HepG2 (cell line): Measurements from ENCODE around the gene MAPK14. TPM values are rescaled to one million over a fixed set of nuclear protein-coding genes. Genes with fewer than 3 reads are reported as not detected.

Experiments
- AGO1 ChIP-seq: fragments of 200-400 bp; formaldehyde crosslinking; IDR thresholded peaks from 2 replicates; pipeline ENCODE4 v1.6.1; 2017; ENCODE audit warnings: mild to moderate bottlenecking, low read depth, low read length, moderate library complexity; ENCODE audit not compliant: poor library complexity, severe bottlenecking
- ARID3A ChIP-seq: IDR thresholded peaks from 2 replicates; pipeline ENCODE4 v1.6.1; 2012; ENCODE audit warnings: low read depth, low read length, improper control_type of control experiment
- BATF2 ChIP-seq: sonication (generic); formaldehyde crosslinking; IDR thresholded peaks from 2 replicates; pipeline ENCODE4 v1.8.0; 2022; ENCODE audit warnings: mild to moderate bottlenecking, missing genetic modification reagents, moderate library complexity
- CENPT ChIP-seq: sonication (generic); formaldehyde crosslinking; IDR thresholded peaks from 2 replicates; pipeline ENCODE4 v1.8.0; 2022; ENCODE audit warnings: low read depth, mild to moderate bottlenecking, moderate library complexity, missing genetic modification reagents
- CTCF ChIP-seq: sonication (generic); formaldehyde crosslinking; IDR thresholded peaks from 2 replicates; pipeline ENCODE4 v1.5.0; 2020; ENCODE audit warnings: mild to moderate bottlenecking, missing genetic modification reagents, moderate library complexity
- HMGXB3 ChIP-seq: sonication (generic); formaldehyde crosslinking; IDR thresholded peaks from 2 replicates; pipeline ENCODE4 v1.4.0; 2020; ENCODE audit warnings: missing genetic modification reagents, borderline replicate concordance
- KLF12 ChIP-seq: sonication (generic); formaldehyde crosslinking; IDR thresholded peaks from 2 replicates; pipeline ENCODE4 v1.4.0; 2020; ENCODE audit warnings: missing genetic modification reagents, borderline replicate concordance
- NCOA2 ChIP-seq: sonication (generic); formaldehyde crosslinking; IDR thresholded peaks from 2 replicates; pipeline ENCODE4 v1.8.0; 2022; ENCODE audit warnings: inconsistent platforms
- NFE2 ChIP-seq: sonication (generic); formaldehyde crosslinking; IDR thresholded peaks from 2 replicates; pipeline ENCODE4 v1.4.0; 2020; ENCODE audit warnings: missing genetic modification reagents
- PAF1 ChIP-seq: IDR thresholded peaks from 2 replicates; pipeline ENCODE4 v1.6.1; 2016; ENCODE audit warnings: missing genetic modification reagents, missing compliant biosample characterization
- PBX3 ChIP-seq: sonication (generic); formaldehyde crosslinking; IDR thresholded peaks from 2 replicates; pipeline ENCODE4 v1.8.1; 2023; ENCODE audit warnings: missing genetic modification reagents, inconsistent platforms, borderline replicate concordance
- PITX1 ChIP-seq: sonication (generic); formaldehyde crosslinking; IDR thresholded peaks from 2 replicates; pipeline ENCODE4 v1.5.1; 2020; ENCODE audit warnings: mild to moderate bottlenecking, missing genetic modification reagents
- REL ChIP-seq: sonication (generic); formaldehyde crosslinking; conservative IDR thresholded peaks from 2 replicates; pipeline ENCODE4 v1.8.0; 2022; ENCODE audit warnings: mild to moderate bottlenecking, missing genetic modification reagents, moderate library complexity
- SMYD3 ChIP-seq: sonication (generic); formaldehyde crosslinking; IDR thresholded peaks from 2 replicates; pipeline ENCODE4 v1.8.1; 2023; ENCODE audit warnings: mild to moderate bottlenecking, missing genetic modification reagents
- TFE3 ChIP-seq: IDR thresholded peaks from 2 replicates; pipeline ENCODE4 v1.6.1; 2016
- ZBTB42 ChIP-seq: sonication (generic); formaldehyde crosslinking; IDR thresholded peaks from 2 replicates; pipeline ENCODE4 v1.5.0; 2020; ENCODE audit warnings: mild to moderate bottlenecking, missing genetic modification reagents
- ZEB1 ChIP-seq: IDR thresholded peaks from 2 replicates; pipeline ENCODE4 v1.6.1; 2012; ENCODE audit warnings: mild to moderate bottlenecking, low read depth, inconsistent platforms; ENCODE audit not compliant: insufficient replicate concordance
- ZNF841 ChIP-seq: sonication (generic); formaldehyde crosslinking; IDR thresholded peaks from 2 replicates; pipeline ENCODE4 v1.8.1; 2023; ENCODE audit warnings: missing genetic modification reagents, borderline replicate concordance
- ZNF879 ChIP-seq: sonication (generic); formaldehyde crosslinking; IDR thresholded peaks from 2 replicates; pipeline ENCODE4 v1.8.1; 2023; ENCODE audit warnings: missing genetic modification reagents
- polyA plus RNA-seq, 8 experiments: library from polyadenylated mRNA; depleted of rRNA in 3 of 8; stranded (reverse) in 7 of 8; unstranded in 1 of 8; fragments of >200 nt; fragmentation: Illumina TruSeq in 4 of 8; extraction: Trizol in 4 of 8; gene quantifications; 2 replicates each; pipeline versions ENCODE4 v1.2.1 to v1.2.3, GENCODE V29; 2011 to 2016; ENCODE audit warnings: low read depth in 4 of 8, missing spikeins in 1 of 8, mixed read lengths in 1 of 8; ENCODE audit not compliant: insufficient read depth in 1 of 8
- total RNA-seq, 5 experiments: library from RNA; depleted of rRNA; stranded (reverse); fragments of >200 nt; fragmentation: Illumina TruSeq; extraction: Trizol; gene quantifications; 2 replicates each; pipeline ENCODE4 v1.2.3, GENCODE V29; 2016; ENCODE audit warnings: low read depth in 1 of 5

Gene MAPK14
- total and polyA plus RNA-seq, 2 of the 13 experiments (the other 11 are each of a cell fraction or from before 2014, with no cell fraction given): 66.3 to 67.3 TPM

GRCh38 chr6:36075656-36076055 is 48.0 kb downstream of the MAPK14 start (continued):
- TF ChIP-seq CTCF (CRISPR knock-in tag) (peak; percentile 87), BATF2 (CRISPR knock-in tag) (no peak), NFE2 (CRISPR knock-in tag) (no peak), REL (CRISPR knock-in tag) (no peak), PBX3 (CRISPR knock-in tag) (no peak), HMGXB3 (CRISPR knock-in tag) (no peak), ZNF841 (no peak), ZNF879 (CRISPR knock-in tag) (no peak), ARID3A (peak; percentile 41; the same call in 1 of the 2 replicates), SMYD3 (CRISPR knock-in tag) (no peak), TFE3 (CRISPR knock-in tag) (no peak), PITX1 (CRISPR knock-in tag) (no peak), PAF1 (no peak), NCOA2 (CRISPR knock-in tag) (no peak), AGO1 (no peak), CENPT (CRISPR knock-in tag) (no peak), ZEB1 (no peak), ZBTB42 (CRISPR knock-in tag) (no peak), KLF12 (no peak)
